GM19324 (cell line): ENCODE results near the gene FRZB.

Source experiments
- ATAC-seq: cut with Tn5 transposase; IDR thresholded peaks from one replicate; pipeline ENCODE4 v1.9.1; 2021; ENCODE audit warnings: mild to moderate bottlenecking, moderate library complexity; ENCODE audit not compliant: unreplicated experiment, low FRiP score

FRZB gene

GRCh38 chr2:182852801-182853200, 13.6 kb downstream of the FRZB start:
- no peak for ATAC-seq

GRCh38 chr2:182852090-182852489, 14.3 kb downstream of the FRZB start:
- ATAC-seq: no peak

GRCh38 chr2:182845794-182846417, 20.5 kb downstream of the FRZB start:
- no peak for ATAC-seq

GRCh38 chr2:182836451-182836850, 30.0 kb downstream of the FRZB start:
- no peak for ATAC-seq

GRCh38 chr2:182834293-182834692, 32.1 kb downstream of the FRZB start:
- no peak for ATAC-seq

GRCh38 chr2:182833084-182833854, 33.2 kb downstream of the FRZB start:
- ATAC-seq: no peak

GRCh38 chr2:182831921-182832320, 34.5 kb downstream of the FRZB start:
- no peak for ATAC-seq

GRCh38 chr2:182831101-182831500, 35.3 kb downstream of the FRZB start:
- no peak for ATAC-seq

GRCh38 chr2:182827182-182827879, 39.1 kb downstream of the FRZB start:
- no peak for ATAC-seq

- no peak for ATAC-seq
These were observed 39.9 kb downstream of the FRZB start for GRCh38 chr2:182826496-182826895.

GRCh38 chr2:182826064-182826463, 40.4 kb downstream of the FRZB start:
- no peak for ATAC-seq

- no peak for ATAC-seq
These were observed 41.7 kb downstream of the FRZB start for GRCh38 chr2:182824767-182825158.

- ATAC-seq: no peak
These were observed 42.2 kb downstream of the FRZB start for GRCh38 chr2:182824056-182824766.

GRCh38 chr2:182822733-182823132, 43.7 kb downstream of the FRZB start:
- ATAC-seq: no peak

GRCh38 chr2:182821182-182821581, 45.3 kb downstream of the FRZB start:
- ATAC-seq: no peak

- no peak for ATAC-seq
These were observed 47.0 kb downstream of the FRZB start for GRCh38 chr2:182819412-182819811.

- ATAC-seq: no peak
These were observed 47.5 kb downstream of the FRZB start for GRCh38 chr2:182818925-182819324.

- ATAC-seq: no peak
These were observed 47.9 kb downstream of the FRZB start for GRCh38 chr2:182818501-182818900.

- ATAC-seq: no peak
These were observed 48.9 kb downstream of the FRZB start for GRCh38 chr2:182817558-182817957.

GRCh38 chr2:182816866-182817265, 49.6 kb downstream of the FRZB start:
- ATAC-seq: no peak

- ATAC-seq: no peak
These were observed 51.6 kb downstream of the FRZB start for GRCh38 chr2:182814804-182815203.
